ENCODE results near the gene IDH1. TPM values are rescaled to one million over a fixed set of nuclear protein-coding genes. Genes with fewer than 3 reads are reported as not detected.

IDH1 gene
- total RNA-seq, 1 experiment from 2014 or later: 50.2 TPM

DNA sequence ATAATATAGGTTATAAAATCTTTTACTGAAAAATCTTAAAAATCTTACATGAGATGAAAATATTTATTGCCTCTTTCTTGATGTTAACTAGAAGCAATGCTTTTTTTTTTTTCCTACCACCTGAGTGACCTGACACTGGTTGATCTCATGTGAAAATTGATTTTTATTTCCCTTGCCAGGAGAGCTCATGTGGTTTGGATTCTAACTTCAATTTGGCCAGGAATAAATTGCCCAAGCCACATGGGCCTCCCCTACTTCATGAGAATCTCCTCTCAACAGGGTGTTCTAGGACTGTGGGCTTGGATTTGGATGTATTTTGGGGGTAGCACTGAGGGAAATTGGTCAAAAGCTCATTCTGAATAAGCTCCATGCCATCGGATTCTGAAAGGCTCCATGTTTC, 20.1 kb downstream of the IDH1 start:
- Mint-ChIP-seq H3K9me3 (ENCODE audit: unreplicated experiment) (peaks cover 14% of the 10 kb centered on the region), H3K27me3 (ENCODE audit: insufficient read depth, unreplicated experiment) (no peaks in the 10 kb centered on the region), H3K4me1 (ENCODE audit: insufficient read depth, unreplicated experiment) (no peaks in the 10 kb centered on the region), H3K27ac (ENCODE audit: low read depth, unreplicated experiment) (no peak overlapping the region), H3K4me3 (ENCODE audit: unreplicated experiment) (no peak overlapping the region), H3K36me3 (ENCODE audit: insufficient read depth, unreplicated experiment) (peaks cover 44% of the 10 kb centered on the region)
- intact Hi-C loops (cut with micrococcal nuclease): no loop called here
- ChIA-PET POLR2A (interaction anchor here (2.2 kb wide), 1 partner anchor 43 kb away, joined by 5 read pairs; no protein-coding TSS in a partner anchor), CTCF (interaction anchor here (0.8 to 1.0 kb wide), 2 partner anchors 12 to 60 kb away, joined by 3 to 5 read pairs; no protein-coding TSS in a partner anchor)
- TF ChIP-seq, protein P1, sequence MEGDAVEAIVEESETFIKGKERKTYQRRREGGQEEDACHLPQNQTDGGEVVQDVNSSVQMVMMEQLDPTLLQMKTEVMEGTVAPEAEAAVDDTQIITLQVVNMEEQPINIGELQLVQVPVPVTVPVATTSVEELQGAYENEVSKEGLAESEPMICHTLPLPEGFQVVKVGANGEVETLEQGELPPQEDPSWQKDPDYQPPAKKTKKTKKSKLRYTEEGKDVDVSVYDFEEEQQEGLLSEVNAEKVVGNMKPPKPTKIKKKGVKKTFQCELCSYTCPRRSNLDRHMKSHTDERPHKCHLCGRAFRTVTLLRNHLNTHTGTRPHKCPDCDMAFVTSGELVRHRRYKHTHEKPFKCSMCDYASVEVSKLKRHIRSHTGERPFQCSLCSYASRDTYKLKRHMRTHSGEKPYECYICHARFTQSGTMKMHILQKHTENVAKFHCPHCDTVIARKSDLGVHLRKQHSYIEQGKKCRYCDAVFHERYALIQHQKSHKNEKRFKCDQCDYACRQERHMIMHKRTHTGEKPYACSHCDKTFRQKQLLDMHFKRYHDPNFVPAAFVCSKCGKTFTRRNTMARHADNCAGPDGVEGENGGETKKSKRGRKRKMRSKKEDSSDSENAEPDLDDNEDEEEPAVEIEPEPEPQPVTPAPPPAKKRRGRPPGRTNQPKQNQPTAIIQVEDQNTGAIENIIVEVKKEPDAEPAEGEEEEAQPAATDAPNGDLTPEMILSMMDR (IDR thresholded peaks at IDR 0.05; ENCODE audit: unreplicated experiment): no peak
- DNase-seq (ENCODE audit: unreplicated experiment): no peak
- no TSS peak for BruUV-seq (replicated peaks)

GRCh38 chr2:208228476-208228875, 26.4 kb downstream of the IDH1 start:
- Mint-ChIP-seq H3K27ac (ENCODE audit: low read depth, unreplicated experiment) (no peak overlapping the region), H3K4me3 (ENCODE audit: unreplicated experiment) (no peak overlapping the region), H3K36me3 (ENCODE audit: insufficient read depth, unreplicated experiment) (no peaks in the 10 kb centered on the region), H3K27me3 (ENCODE audit: insufficient read depth, unreplicated experiment) (no peaks in the 10 kb centered on the region), H3K9me3 (ENCODE audit: unreplicated experiment) (peaks cover 8% of the 10 kb centered on the region), H3K4me1 (ENCODE audit: insufficient read depth, unreplicated experiment) (peaks cover 5% of the 10 kb centered on the region)
- no peak for DNase-seq (ENCODE audit: unreplicated experiment)
- POLR2A ChIA-PET: interaction anchor here (0.7 kb wide), 1 partner anchor 41 kb away, joined by 3 read pairs; no protein-coding TSS in a partner anchor
- intact Hi-C loops (cut with micrococcal nuclease): no loop called here
- TF ChIP-seq, protein P1 (IDR thresholded peaks at IDR 0.05; ENCODE audit: unreplicated experiment): no peak
- no TSS peak for BruUV-seq (replicated peaks)
- CTCF ChIA-PET: interaction anchor here (0.6 to 1.8 kb wide), 5 partner anchors 16 to 53 kb away, joined by 3 to 6 read pairs (median 4); no protein-coding TSS in a partner anchor

- no peak overlapping the region for H3K4me3 Mint-ChIP-seq (ENCODE audit: unreplicated experiment)
- no peaks in the 10 kb centered on the region for H3K36me3 Mint-ChIP-seq (ENCODE audit: insufficient read depth, unreplicated experiment)
- intact Hi-C loops (cut with micrococcal nuclease): no loop called here
- no peaks in the 10 kb centered on the region for H3K27me3 Mint-ChIP-seq (ENCODE audit: insufficient read depth, unreplicated experiment)
- BruUV-seq (replicated peaks): no TSS peak
- CTCF ChIA-PET: interaction anchor here (1.0 to 1.3 kb wide), 2 partner anchors 20 to 26 kb away, joined by 3 to 5 read pairs; no protein-coding TSS in a partner anchor
- TF ChIP-seq, protein P1 (IDR thresholded peaks at IDR 0.05; ENCODE audit: unreplicated experiment): no peak
- no peak for DNase-seq (ENCODE audit: unreplicated experiment)
- peaks cover 8% of the 10 kb centered on the region for H3K9me3 Mint-ChIP-seq (ENCODE audit: unreplicated experiment)
- H3K4me1 Mint-ChIP-seq (ENCODE audit: insufficient read depth, unreplicated experiment): peaks cover 7% of the 10 kb centered on the region
- POLR2A ChIA-PET: no interaction called here
- H3K27ac Mint-ChIP-seq (ENCODE audit: low read depth, unreplicated experiment): no peak overlapping the region
Observed at GRCh38 chr2:208227581-208228232, 27.2 kb downstream of the IDH1 start.

GRCh38 chr2:208224802-208225201, 30.1 kb downstream of the IDH1 start:
- Mint-ChIP-seq H3K36me3 (ENCODE audit: insufficient read depth, unreplicated experiment) (no peaks in the 10 kb centered on the region), H3K27ac (ENCODE audit: low read depth, unreplicated experiment) (no peak overlapping the region), H3K27me3 (ENCODE audit: insufficient read depth, unreplicated experiment) (no peaks in the 10 kb centered on the region), H3K4me3 (ENCODE audit: unreplicated experiment) (no peak overlapping the region), H3K4me1 (ENCODE audit: insufficient read depth, unreplicated experiment) (peaks cover 13% of the 10 kb centered on the region), H3K9me3 (ENCODE audit: unreplicated experiment) (no peaks in the 10 kb centered on the region)
- DNase-seq (ENCODE audit: unreplicated experiment): peak; percentile 54
- intact Hi-C loops (cut with micrococcal nuclease): no loop called here
- BruUV-seq (replicated peaks): no TSS peak
- CTCF ChIA-PET: interaction anchor here (1.1 to 2.1 kb wide), 2 partner anchors 49 to 60 kb away, joined by 5 to 6 read pairs; no protein-coding TSS in a partner anchor
- TF ChIP-seq, protein P1 (IDR thresholded peaks at IDR 0.05; ENCODE audit: unreplicated experiment): no peak
- POLR2A ChIA-PET: interaction anchor here (0.6 kb wide), 1 partner anchor 18 kb away, joined by 3 read pairs; no protein-coding TSS in a partner anchor
